CD4-positive, alpha-beta T cell treated with Interleukin-1 beta for 1 hour (primary cell): ENCODE results near the gene OSBPL6.

ENCODE experiments used
- DNase-seq, 2 donors: peaks; one replicate each; pipeline ENCODE4 v3.0.0-alpha.2; 2020 to 2022

The OSBPL6 gene

GRCh38 chr2:178277741-178278197, 83.5 kb downstream of the OSBPL6 start:
- no peak for DNase-seq

GRCh38 chr2:178279142-178279541, 84.8 kb downstream of the OSBPL6 start:
- DNase-seq, result no peak

GRCh38 chr2:178279636-178280035, 85.3 kb downstream of the OSBPL6 start:
- no peak for DNase-seq

- DNase-seq, result peak in 1 of 2 donors; percentile 50
These were observed 86.0 kb downstream of the OSBPL6 start for GRCh38 chr2:178280244-178280852.

- no peak for DNase-seq
These were observed 87.9 kb downstream of the OSBPL6 start for GRCh38 chr2:178282075-178282815.

- DNase-seq, result no peak
These were observed 89.1 kb downstream of the OSBPL6 start for GRCh38 chr2:178283341-178283918.

- DNase-seq, result no peak
These were observed 90.4 kb downstream of the OSBPL6 start for GRCh38 chr2:178284613-178285286.

GRCh38 chr2:178285287-178285615, 90.9 kb downstream of the OSBPL6 start:
- DNase-seq, result no peak

GRCh38 chr2:178286636-178287035, 92.3 kb downstream of the OSBPL6 start:
- no peak for DNase-seq

- DNase-seq, result no peak
These were observed 93.5 kb downstream of the OSBPL6 start for GRCh38 chr2:178287652-178288344.

- no peak for DNase-seq
These were observed 97.4 kb downstream of the OSBPL6 start for GRCh38 chr2:178291703-178292102.

- no peak for DNase-seq
These were observed 98.3 kb downstream of the OSBPL6 start for GRCh38 chr2:178292586-178292985.

GRCh38 chr2:178295115-178295514, 100.8 kb downstream of the OSBPL6 start:
- no peak for DNase-seq

GRCh38 chr2:178295906-178296305, 101.6 kb downstream of the OSBPL6 start:
- no peak for DNase-seq

GRCh38 chr2:178296394-178297090, 102.2 kb downstream of the OSBPL6 start:
- no peak for DNase-seq

GRCh38 chr2:178297091-178297411, 102.7 kb downstream of the OSBPL6 start:
- DNase-seq, result no peak

GRCh38 chr2:178298785-178299212, 104.5 kb downstream of the OSBPL6 start:
- DNase-seq, result no peak

GRCh38 chr2:178301649-178302238, 107.4 kb downstream of the OSBPL6 start:
- no peak for DNase-seq

GRCh38 chr2:178304333-178304732, 110.0 kb downstream of the OSBPL6 start:
- no peak for DNase-seq

GRCh38 chr2:178306352-178307073, 112.2 kb downstream of the OSBPL6 start:
- peak; percentile 5 to 10 for DNase-seq

GRCh38 chr2:178307650-178308049, 113.3 kb downstream of the OSBPL6 start:
- no peak for DNase-seq
